Activated CD4-positive, alpha-beta memory T cell treated with anti-CD3 and anti-CD28 coated beads for 36 hours (primary cell): ENCODE data around the gene PDE6G. TPM values are rescaled to one million over a fixed set of nuclear protein-coding genes. Genes with fewer than 3 reads are reported as not detected.

Source experiments
- CTCF ChIA-PET: fragments of 350-600 bp; sonication (Branson Sonifier 250); formaldehyde crosslinking; loops from one replicate; lab custom pipeline; 2021; ENCODE audit warnings: antibody characterized with exemption, inconsistent platforms; lab: Charles Lee
- POLR2A ChIA-PET: fragments of 350-600 bp; sonication (Branson Sonifier 250); formaldehyde crosslinking; loops from one replicate; lab custom pipeline; 2021; ENCODE audit warnings: antibody characterized with exemption; lab: Charles Lee
- DNase-seq: peaks from one replicate; pipeline ENCODE4 v3.0.0-alpha.2; 2020
- H3K27ac Mint-ChIP-seq: one replicate; pipeline ENCODE4 v1.8.0; 2021; ENCODE audit warnings: mixed read lengths
- H3K27me3 Mint-ChIP-seq: one replicate; pipeline ENCODE4 v1.8.0; 2021; ENCODE audit warnings: mixed read lengths
- H3K36me3 Mint-ChIP-seq: one replicate; pipeline ENCODE4 v1.8.0; 2021; ENCODE audit warnings: mixed read lengths
- H3K4me1 Mint-ChIP-seq: one replicate; pipeline ENCODE4 v1.8.0; 2021; ENCODE audit warnings: low read depth, mixed read lengths
- H3K4me3 Mint-ChIP-seq: one replicate; pipeline ENCODE4 v1.8.0; 2021; ENCODE audit warnings: mild to moderate bottlenecking, mixed read lengths
- H3K9me3 Mint-ChIP-seq: one replicate; pipeline ENCODE4 v1.8.0; 2021; ENCODE audit warnings: mixed read lengths
- intact Hi-C: fragments of 100-400 bp; cut with micrococcal nuclease; formaldehyde crosslinking; loops from one replicate; pipeline ENCODE4 v1.15.1; 2023
- total RNA-seq, 2 experiments: library from RNA; stranded (reverse); gene quantifications; one replicate each; pipeline ENCODE4 v1.2.3, GENCODE V29; 2021

The PDE6G gene
- total RNA-seq, 2 experiments from 2014 or later = 1.1 to 1.5 TPM

GRCh38 chr17:81672504-81672903 lies 16.2 kb upstream of the PDE6G start:
- H3K36me3 Mint-ChIP-seq = peaks cover 41% of the 10 kb centered on the region
- no peak overlapping the region for H3K4me3 Mint-ChIP-seq
- CTCF ChIA-PET = no interaction called here
- POLR2A ChIA-PET = no interaction called here
- no peaks in the 10 kb centered on the region for H3K27me3 Mint-ChIP-seq
- DNase-seq = no peak
- intact Hi-C loops = no loop called here
- H3K9me3 Mint-ChIP-seq = no peaks in the 10 kb centered on the region
- peaks cover 17% of the 10 kb centered on the region for H3K4me1 Mint-ChIP-seq
- no peak overlapping the region for H3K27ac Mint-ChIP-seq

- POLR2A ChIA-PET = interaction anchor here (1.2 kb wide), 1 partner anchor 10 kb away, joined by 3 read pairs; no protein-coding TSS in a partner anchor
- Mint-ChIP-seq H3K4me1 (peaks cover 38% of the 10 kb centered on the region), H3K27me3 (no peaks in the 10 kb centered on the region), H3K4me3 (peak overlapping the region; percentile 94), H3K27ac (peak overlapping the region; percentile 64), H3K9me3 (no peaks in the 10 kb centered on the region), H3K36me3 (peaks cover 49% of the 10 kb centered on the region)
- CTCF ChIA-PET = no interaction called here
- DNase-seq = peak; percentile 27
- intact Hi-C loops = loop anchor here (2.0 to 5.0 kb wide), 2 partner anchors 45 to 115 kb away; partner anchors contain the start of genes FAAP100 and SLC25A10
Observed at GRCh38 chr17:81667754-81668153, 11.4 kb upstream of the PDE6G start.

GRCh38 chr17:81666342-81667191 lies 10.2 kb upstream of the PDE6G start, which contains the start of the genes CCDC137 and OXLD1:
Gene CCDC137, plus strand, starts transcription at chr17:81666737. Its CDS starts 30 bp downstream, at chr17:81666767.
Gene OXLD1, minus strand, starts transcription at chr17:81666605. Its CDS starts 28 bp downstream, at chr17:81666577.
- Mint-ChIP-seq H3K27ac (peak within 1 kb of the TSS; percentile 94), H3K4me1 (peaks cover 41% of the 10 kb centered on the region), H3K9me3 (no peaks in the 10 kb centered on the region), H3K27me3 (no peaks in the 10 kb centered on the region), H3K36me3 (peaks cover 39% of the 10 kb centered on the region), H3K4me3 (peak within 1 kb of the TSS; percentile 94)
- intact Hi-C loops = loop anchor here (1.0 to 5.0 kb wide), 3 partner anchors 17 to 114 kb away; partner anchors contain the start of genes ARL16, FAAP100 and SLC25A10
- POLR2A ChIA-PET = interaction anchor here (1.3 to 2.5 kb wide), 3 partner anchors 18 to 167 kb away, joined by 4 to 26 read pairs (median 6); partner anchors contain the start of genes ARL16, HGS, MCRIP1 and NPLOC4
- DNase-seq = peak; percentile 96
- CTCF ChIA-PET = interaction anchor here (1.0 to 2.4 kb wide), 2 partner anchors 9 to 17 kb away, joined by 4 to 10 read pairs; partner anchors contain the start of genes ARL16 and HGS

GRCh38 chr17:81666092-81666341 lies 9.7 kb upstream of the PDE6G start:
- Mint-ChIP-seq H3K4me3 (peak overlapping the region; percentile 94), H3K4me1 (peaks cover 41% of the 10 kb centered on the region), H3K36me3 (peaks cover 35% of the 10 kb centered on the region), H3K9me3 (no peaks in the 10 kb centered on the region), H3K27ac (peak overlapping the region; percentile 94), H3K27me3 (no peaks in the 10 kb centered on the region)
- ChIA-PET CTCF (interaction anchor here (1.0 to 2.4 kb wide), 2 partner anchors 10 to 17 kb away, joined by 4 to 10 read pairs; partner anchors contain the start of genes ARL16 and HGS), POLR2A (interaction anchor here (0.9 to 2.5 kb wide), 6 partner anchors 18 to 167 kb away, joined by 3 to 26 read pairs (median 5); partner anchors contain the start of genes ARL16, HGS, MCRIP1 and MRPL12)
- intact Hi-C loops = loop anchor here (1.0 to 5.0 kb wide), 3 partner anchors 17 to 113 kb away; partner anchors contain the start of genes ARL16, FAAP100 and SLC25A10
- peak; percentile 43 for DNase-seq

GRCh38 chr17:81665205-81666091 lies 9.1 kb upstream of the PDE6G start:
- CTCF ChIA-PET = interaction anchor here (1.0 to 2.4 kb wide), 2 partner anchors 10 to 18 kb away, joined by 4 to 10 read pairs; partner anchors contain the start of genes ARL16 and HGS
- POLR2A ChIA-PET = interaction anchor here (0.6 to 2.5 kb wide), 9 partner anchors 19 to 168 kb away, joined by 3 to 26 read pairs (median 4); partner anchors contain the start of genes ARL16, HGS, MCRIP1 and MRPL12
- peak; percentile 72 for DNase-seq
- intact Hi-C loops = loop anchor here (1.0 to 5.0 kb wide), 4 partner anchors 18 to 113 kb away; partner anchors contain the start of genes ARL16, FAAP100, NPLOC4 and SLC25A10
- peaks cover 41% of the 10 kb centered on the region for H3K4me1 Mint-ChIP-seq
- H3K27ac Mint-ChIP-seq = peak overlapping the region; percentile 94
- no peaks in the 10 kb centered on the region for H3K27me3 Mint-ChIP-seq
- H3K4me3 Mint-ChIP-seq = peak overlapping the region; percentile 94
- H3K36me3 Mint-ChIP-seq = peaks cover 32% of the 10 kb centered on the region
- no peaks in the 10 kb centered on the region for H3K9me3 Mint-ChIP-seq

- no peaks in the 10 kb centered on the region for H3K27me3 Mint-ChIP-seq
- intact Hi-C loops = loop anchor here (2.0 kb wide), 1 partner anchor 27 kb away; the partner anchor contains the start of genes NPLOC4 and TSPAN10
- H3K27ac Mint-ChIP-seq = peak overlapping the region; percentile 94
- H3K9me3 Mint-ChIP-seq = no peaks in the 10 kb centered on the region
- H3K4me1 Mint-ChIP-seq = peaks cover 38% of the 10 kb centered on the region
- ChIA-PET CTCF (no interaction called here), POLR2A (interaction anchor here (1.8 kb wide), 1 partner anchor 39 kb away, joined by 10 read pairs; the partner anchor contains the start of gene MRPL12)
- DNase-seq = peak; percentile 46
- H3K4me3 Mint-ChIP-seq = peak overlapping the region; percentile 23
- peaks cover 23% of the 10 kb centered on the region for H3K36me3 Mint-ChIP-seq
Observed at GRCh38 chr17:81664051-81664470, 7.7 kb upstream of the PDE6G start.

GRCh38 chr17:81662002-81662401 lies 5.7 kb upstream of the PDE6G start:
- ChIA-PET CTCF (no interaction called here), POLR2A (no interaction called here)
- H3K27me3 Mint-ChIP-seq = no peaks in the 10 kb centered on the region
- H3K9me3 Mint-ChIP-seq = no peaks in the 10 kb centered on the region
- H3K27ac Mint-ChIP-seq = no peak overlapping the region
- intact Hi-C loops = no loop called here
- no peak overlapping the region for H3K4me3 Mint-ChIP-seq
- DNase-seq = no peak
- H3K36me3 Mint-ChIP-seq = peaks cover 14% of the 10 kb centered on the region
- peaks cover 26% of the 10 kb centered on the region for H3K4me1 Mint-ChIP-seq

- Mint-ChIP-seq H3K36me3 (peaks cover 5% of the 10 kb centered on the region), H3K4me3 (no peak overlapping the region), H3K27ac (peak overlapping the region; percentile 38), H3K4me1 (peaks cover 25% of the 10 kb centered on the region), H3K9me3 (no peaks in the 10 kb centered on the region), H3K27me3 (no peaks in the 10 kb centered on the region)
- intact Hi-C loops = no loop called here
- CTCF ChIA-PET = interaction anchor here (1.3 to 1.7 kb wide), 2 partner anchors 13 to 60 kb away, joined by 3 read pairs; no protein-coding TSS in a partner anchor
- POLR2A ChIA-PET = no interaction called here
- no peak for DNase-seq
Observed at GRCh38 chr17:81660441-81660840, 4.1 kb upstream of the PDE6G start.

- no peak for DNase-seq
- POLR2A ChIA-PET = interaction anchor here (0.8 kb wide), 1 partner anchor 58 kb away, joined by 3 read pairs; no protein-coding TSS in a partner anchor
- no peak overlapping the region for H3K4me3 Mint-ChIP-seq
- no peaks in the 10 kb centered on the region for H3K36me3 Mint-ChIP-seq
- intact Hi-C loops = no loop called here
- CTCF ChIA-PET = interaction anchor here (1.7 kb wide), 1 partner anchor 11 kb away, joined by 3 read pairs; no protein-coding TSS in a partner anchor
- H3K4me1 Mint-ChIP-seq = peaks cover 11% of the 10 kb centered on the region
- H3K27me3 Mint-ChIP-seq = no peaks in the 10 kb centered on the region
- H3K27ac Mint-ChIP-seq = no peak overlapping the region
- no peaks in the 10 kb centered on the region for H3K9me3 Mint-ChIP-seq
Observed at GRCh38 chr17:81659038-81659437, 2.7 kb upstream of the PDE6G start.

- intact Hi-C loops = no loop called here
- Mint-ChIP-seq H3K4me1 (peaks cover 11% of the 10 kb centered on the region), H3K27ac (no peak overlapping the region), H3K4me3 (no peak overlapping the region), H3K36me3 (no peaks in the 10 kb centered on the region), H3K27me3 (peaks cover 7% of the 10 kb centered on the region), H3K9me3 (no peaks in the 10 kb centered on the region)
- ChIA-PET POLR2A (no interaction called here), CTCF (no interaction called here)
- no peak for DNase-seq
Observed at GRCh38 chr17:81656835-81657234, 493 bp upstream of the PDE6G start.
